Naive thymus-derived CD8-positive, alpha-beta T cell (primary cell): ENCODE measurements around the gene KPNA2. TPM values are rescaled to one million over a fixed set of nuclear protein-coding genes. Genes with fewer than 3 reads are reported as not detected.
"Not testable (repeated sequence)": the region's sequence is repeated elsewhere in the genome, so short reads cannot be mapped to it uniquely, and the experiment has no call there.

Source experiments
- ATAC-seq, 2 donors: fragments of 150-1000 bp; cut with Tn5 transposase in 1 of 2; sonication (Bioruptor Pico), chemical (Tn5 transposase) in 1 of 2; 1 replicate in 1 of 2; 2 replicates in 1 of 2; pipeline ENCODE4 v1.10.0; 2021; ENCODE audit warnings: mild to moderate bottlenecking in 2 of 2, moderate library complexity in 2 of 2
- POLR2A ChIA-PET: fragments of 350-600 bp; sonication (Branson Sonifier 250); formaldehyde crosslinking; loops from one replicate; lab custom pipeline; 2021; ENCODE audit warnings: antibody characterized with exemption; lab: Charles Lee
- DNase-seq, 10 donors: peaks; one replicate each; pipeline versions ENCODE4 v3.0.0 to v3.0.0-alpha.2; 2020 to 2022
- H3K27ac Mint-ChIP-seq, 10 donors: one replicate each; pipeline ENCODE4 v1.8.0; 2020 to 2022; ENCODE audit warnings: mild to moderate bottlenecking in 10 of 10, mixed read lengths in 10 of 10, moderate library complexity in 4 of 10, inconsistent platforms in 1 of 10
- H3K27me3 Mint-ChIP-seq, 5 donors: one replicate each; pipeline ENCODE4 v1.8.0; 2021 to 2022; ENCODE audit warnings: mixed read lengths in 5 of 5
- H3K36me3 Mint-ChIP-seq, 3 donors: one replicate each; pipeline ENCODE4 v1.8.0; 2020 to 2022; ENCODE audit warnings: mixed read lengths in 3 of 3, mild to moderate bottlenecking in 2 of 3, inconsistent platforms in 1 of 3
- H3K4me1 Mint-ChIP-seq, 4 donors: one replicate each; pipeline ENCODE4 v1.8.0; 2021 to 2022; ENCODE audit warnings: mixed read lengths in 4 of 4
- H3K4me3 Mint-ChIP-seq, 10 donors: one replicate each; pipeline ENCODE4 v1.8.0; 2020 to 2022; ENCODE audit warnings: mild to moderate bottlenecking in 10 of 10, mixed read lengths in 10 of 10, moderate library complexity in 6 of 10, inconsistent platforms in 1 of 10
- H3K9me3 Mint-ChIP-seq, 9 donors: one replicate each; pipeline ENCODE4 v1.8.0; 2020 to 2022; ENCODE audit warnings: mixed read lengths in 9 of 9, mild to moderate bottlenecking in 3 of 9, inconsistent platforms in 1 of 9, moderate library complexity in 1 of 9
- polyA plus RNA-seq, 3 donors: library from polyadenylated mRNA; unstranded; fragments of 300-500 nt; fragmentation: Illumina TruSeq; gene quantifications; one replicate each; pipeline ENCODE4 v1.2.3, GENCODE V29; 2021
- total RNA-seq, 8 experiments: library from RNA in 2 of 8; stranded (reverse) in 2 of 8; gene quantifications; one replicate each; pipeline ENCODE4 v1.2.3 and lab custom pipeline; 2021 to 2026

Gene KPNA2
- total RNA-seq, result 10 to 100 TPM in 1 of 2 experiments, 1 to 10 TPM in 1; 8.9 to 10.2 TPM
- polyA plus RNA-seq, result 10 to 100 TPM; 13.7 to 17.0 (median 15.9) TPM
- 20.8 to 157 (median 91.3) reads per million in 6 experiments for total RNA-seq (lab: John Stamatoyannopoulos, UW)

GRCh38 chr17:68035523-68036303, at the start of gene KPNA2:
Gene KPNA2 (plus strand): TSS chr17:68035735. CDS start chr17:68037133, 1,398 bp downstream.
- H3K4me1 Mint-ChIP-seq, result peaks cover 2 to 17% (median 11%) of the 10 kb centered on the region in 4 donors
- no peaks in the 10 kb centered on the region for H3K9me3 Mint-ChIP-seq
- peak; percentile 78 to 97 (median 91) for DNase-seq
- peaks cover 0 to 25% (median 8%) of the 10 kb centered on the region in 3 donors for H3K36me3 Mint-ChIP-seq
- POLR2A ChIA-PET, result interaction anchor here (0.6 to 2.6 kb wide), 7 partner anchors 16 to 763 kb away, joined by 3 to 9 read pairs (median 3); partner anchors contain the start of genes ARSG and BPTF
- H3K27me3 Mint-ChIP-seq, result peaks cover 0 to 2% (median 0%) of the 10 kb centered on the region in 5 donors
- ATAC-seq, result peak; percentile 86 to 92
- peak within 1 kb of the TSS; percentile 66 to 98 (median 93) for H3K27ac Mint-ChIP-seq
- peak within 1 kb of the TSS; percentile 86 to 95 (median 92) for H3K4me3 Mint-ChIP-seq

GRCh38 chr17:67990909-67991308, 44.6 kb upstream of the KPNA2 start:
- H3K36me3 Mint-ChIP-seq, result no peaks in the 10 kb centered on the region
- peaks cover 5 to 11% (median 8%) of the 10 kb centered on the region in 5 donors for H3K27me3 Mint-ChIP-seq
- H3K4me3 Mint-ChIP-seq, result peak overlapping the region in 1 of 10 donors; percentile 59
- H3K27ac Mint-ChIP-seq, result no peak overlapping the region
- no peak for ATAC-seq
- H3K9me3 Mint-ChIP-seq, result no peaks in the 10 kb centered on the region
- POLR2A ChIA-PET, result interaction anchor here (0.6 kb wide), 1 partner anchor 41 kb away, joined by 6 read pairs; no protein-coding TSS in a partner anchor
- DNase-seq, result no peak
- peaks cover 14 to 28% (median 22%) of the 10 kb centered on the region in 4 donors for H3K4me1 Mint-ChIP-seq

GRCh38 chr17:67992548-67993152, 42.9 kb upstream of the KPNA2 start:
- no peaks in the 10 kb centered on the region for H3K9me3 Mint-ChIP-seq
- H3K36me3 Mint-ChIP-seq, result no peaks in the 10 kb centered on the region
- peaks cover 9 to 19% (median 14%) of the 10 kb centered on the region in 5 donors for H3K27me3 Mint-ChIP-seq
- ATAC-seq (no peak), DNase-seq (peak in 1 of 10 donors; percentile 18)
- peak overlapping the region; percentile 58 to 92 (median 80) for H3K27ac Mint-ChIP-seq
- peaks cover 15 to 35% (median 30%) of the 10 kb centered on the region in 4 donors for H3K4me1 Mint-ChIP-seq
- POLR2A ChIA-PET, result interaction anchor here (0.8 kb wide), 1 partner anchor 27 kb away, joined by 6 read pairs; no protein-coding TSS in a partner anchor
- peak overlapping the region; percentile 82 to 96 (median 90) for H3K4me3 Mint-ChIP-seq

GRCh38 chr17:67993153-67993997, 42.2 kb upstream of the KPNA2 start:
- Mint-ChIP-seq H3K36me3 (no peaks in the 10 kb centered on the region), H3K4me3 (peak overlapping the region; percentile 84 to 97 (median 92)), H3K4me1 (peaks cover 15 to 35% (median 30%) of the 10 kb centered on the region in 4 donors), H3K27me3 (peaks cover 9 to 19% (median 14%) of the 10 kb centered on the region in 5 donors), H3K27ac (peak overlapping the region; percentile 63 to 92 (median 84)), H3K9me3 (no peaks in the 10 kb centered on the region)
- DNase-seq (peak; percentile 41 to 79 (median 67)), ATAC-seq (peak; percentile 61 to 75)
- POLR2A ChIA-PET, result interaction anchor here (0.5 to 3.5 kb wide), 3 partner anchors 26 to 298 kb away, joined by 4 to 13 read pairs (median 5); partner anchors contain the start of gene ARSG

GRCh38 chr17:67993998-67994361, 41.6 kb upstream of the KPNA2 start:
- Mint-ChIP-seq H3K4me3 (peak overlapping the region; percentile 80 to 97 (median 88)), H3K9me3 (no peaks in the 10 kb centered on the region), H3K27ac (peak overlapping the region in 9 of 10 donors; percentile 49 to 91 (median 81)), H3K27me3 (peaks cover 9 to 21% (median 14%) of the 10 kb centered on the region in 5 donors), H3K36me3 (no peaks in the 10 kb centered on the region), H3K4me1 (peaks cover 15 to 35% (median 30%) of the 10 kb centered on the region in 4 donors)
- ATAC-seq, result no peak
- POLR2A ChIA-PET, result interaction anchor here (0.5 to 3.5 kb wide), 3 partner anchors 25 to 298 kb away, joined by 4 to 13 read pairs (median 5); partner anchors contain the start of gene ARSG
- DNase-seq, result no peak

- H3K4me3 Mint-ChIP-seq, result peak overlapping the region; percentile 80 to 97 (median 88)
- H3K36me3 Mint-ChIP-seq, result no peaks in the 10 kb centered on the region
- no peak for ATAC-seq
- no peaks in the 10 kb centered on the region for H3K9me3 Mint-ChIP-seq
- POLR2A ChIA-PET, result interaction anchor here (3.5 kb wide), 1 partner anchor 24 kb away, joined by 13 read pairs; no protein-coding TSS in a partner anchor
- peaks cover 9 to 21% (median 14%) of the 10 kb centered on the region in 5 donors for H3K27me3 Mint-ChIP-seq
- H3K27ac Mint-ChIP-seq, result peak overlapping the region in 2 of 10 donors; percentile 49 to 82
- DNase-seq, result no peak
- H3K4me1 Mint-ChIP-seq, result peaks cover 15 to 35% (median 30%) of the 10 kb centered on the region in 4 donors
Observed at GRCh38 chr17:67994817-67995569, 40.5 kb upstream of the KPNA2 start.

GRCh38 chr17:67995570-67996263, 39.8 kb upstream of the KPNA2 start:
- ATAC-seq (peak; percentile 25 to 32), DNase-seq (peak in 7 of 10 donors; percentile 12 to 60 (median 28))
- POLR2A ChIA-PET, result interaction anchor here (3.5 kb wide), 1 partner anchor 24 kb away, joined by 13 read pairs; no protein-coding TSS in a partner anchor
- Mint-ChIP-seq H3K27ac (peak overlapping the region in 6 of 10 donors; percentile 1 to 80 (median 43)), H3K36me3 (no peaks in the 10 kb centered on the region), H3K9me3 (no peaks in the 10 kb centered on the region), H3K4me3 (peak overlapping the region; percentile 83 to 97 (median 89)), H3K27me3 (peaks cover 9 to 21% (median 14%) of the 10 kb centered on the region in 5 donors), H3K4me1 (peaks cover 15 to 35% (median 30%) of the 10 kb centered on the region in 4 donors)

GRCh38 chr17:67996301-67997171, 39.0 kb upstream of the KPNA2 start, which contains the start of gene C17orf58:
Gene C17orf58 (minus strand): TSS chr17:67996469. CDS start chr17:67996198, 271 bp downstream.
- H3K27ac Mint-ChIP-seq, result peak within 1 kb of the TSS in 6 of 10 donors; percentile 21 to 80 (median 46)
- H3K9me3 Mint-ChIP-seq, DNase-seq, ATAC-seq, H3K36me3 Mint-ChIP-seq: not testable (repeated sequence)
- POLR2A ChIA-PET, result interaction anchor here (0.6 to 3.5 kb wide), 2 partner anchors 11 to 23 kb away, joined by 4 to 13 read pairs; no protein-coding TSS in a partner anchor
- peak within 1 kb of the TSS; percentile 83 to 97 (median 89) for H3K4me3 Mint-ChIP-seq
- peaks cover 9 to 21% (median 14%) of the 10 kb centered on the region in 5 donors for H3K27me3 Mint-ChIP-seq
- H3K4me1 Mint-ChIP-seq, result peaks cover 15 to 35% (median 30%) of the 10 kb centered on the region in 4 donors

- ATAC-seq (peak in 1 of 2 donors; percentile 34), DNase-seq (no peak)
- peak overlapping the region in 1 of 10 donors; percentile 53 for H3K27ac Mint-ChIP-seq
- no peaks in the 10 kb centered on the region for H3K9me3 Mint-ChIP-seq
- peaks cover 12 to 29% (median 24%) of the 10 kb centered on the region in 4 donors for H3K4me1 Mint-ChIP-seq
- POLR2A ChIA-PET, result interaction anchor here (0.7 kb wide), 1 partner anchor 1637 kb away, joined by 3 read pairs; no protein-coding TSS in a partner anchor
- H3K27me3 Mint-ChIP-seq, result peaks cover 9 to 21% (median 14%) of the 10 kb centered on the region in 5 donors
- peak overlapping the region in 3 of 10 donors; percentile 8 to 45 (median 29) for H3K4me3 Mint-ChIP-seq
- H3K36me3 Mint-ChIP-seq, result no peaks in the 10 kb centered on the region
Observed at GRCh38 chr17:67998466-67998865, 37.1 kb upstream of the KPNA2 start.
